GM19240 (cell line): ENCODE results near the gene CSTB.
A peak's percentile ranks its signal among the peaks of the same experiment; 100 is the strongest.

ENCODE experiments used
- DNase-seq: peaks from one replicate; pipeline ENCODE4 v3.0.0; 2011; ENCODE audit warnings: low spot score; ENCODE audit not compliant: insufficient read length

The CSTB gene

GRCh38 chr21:43790010-43790524 lies 14.0 kb upstream of the CSTB start:
- DNase-seq: no peak

- DNase-seq: peak; percentile 95
Measured at GRCh38 chr21:43789276-43790009, 13.3 kb upstream of the CSTB start, which contains the start of gene RRP1. Gene RRP1, plus strand, starts transcription at chr21:43789577. Its CDS starts 53 bp downstream, at chr21:43789630.

GRCh38 chr21:43786807-43787440 lies 10.8 kb upstream of the CSTB start:
- DNase-seq: no peak

GRCh38 chr21:43786300-43786806 lies 10.2 kb upstream of the CSTB start:
- no peak for DNase-seq

- DNase-seq: no peak
Measured at GRCh38 chr21:43785134-43785533, 9.0 kb upstream of the CSTB start.

- DNase-seq: no peak
Measured at GRCh38 chr21:43783098-43783700, 7.1 kb upstream of the CSTB start.

GRCh38 chr21:43782431-43783097 lies 6.5 kb upstream of the CSTB start:
- no peak for DNase-seq

GRCh38 chr21:43781846-43782245 lies 5.7 kb upstream of the CSTB start:
- no peak for DNase-seq

- DNase-seq: no peak
Measured at GRCh38 chr21:43779660-43780059, 3.6 kb upstream of the CSTB start.

GRCh38 chr21:43778469-43779335 lies 2.6 kb upstream of the CSTB start:
- no peak for DNase-seq

- no peak for DNase-seq
Measured at GRCh38 chr21:43777953-43778352, 1.8 kb upstream of the CSTB start.

GRCh38 chr21:43775190-43775589 lies 918 bp downstream of the CSTB start:
- no peak for DNase-seq

GRCh38 chr21:43774163-43774562 lies 1.9 kb downstream of the CSTB start:
- no peak for DNase-seq

- no peak for DNase-seq
Measured at GRCh38 chr21:43772425-43772821, 3.7 kb downstream of the CSTB start.

GRCh38 chr21:43771698-43772424 lies 4.2 kb downstream of the CSTB start:
- DNase-seq: no peak

- no peak for DNase-seq
Measured at GRCh38 chr21:43771199-43771675, 4.9 kb downstream of the CSTB start.

GRCh38 chr21:43770066-43770655 lies 5.9 kb downstream of the CSTB start:
- DNase-seq: no peak

- DNase-seq: no peak
Measured at GRCh38 chr21:43769325-43769958, 6.7 kb downstream of the CSTB start.

GRCh38 chr21:43768868-43769167 lies 7.3 kb downstream of the CSTB start:
- no peak for DNase-seq
